ENCODE measurements around the gene CDKN2B-AS1. TPM values are rescaled to one million over a fixed set of nuclear protein-coding genes. Genes with fewer than 3 reads are reported as not detected.
A peak's percentile ranks its signal among the peaks of the same experiment; 100 is the strongest.

The CDKN2B-AS1 gene
- total and polyA plus RNA-seq, 2 of the 13 experiments (the other 11 are each of a cell fraction or from before 2014, with no cell fraction given) = 0.64 to 2.3 TPM

DNA sequence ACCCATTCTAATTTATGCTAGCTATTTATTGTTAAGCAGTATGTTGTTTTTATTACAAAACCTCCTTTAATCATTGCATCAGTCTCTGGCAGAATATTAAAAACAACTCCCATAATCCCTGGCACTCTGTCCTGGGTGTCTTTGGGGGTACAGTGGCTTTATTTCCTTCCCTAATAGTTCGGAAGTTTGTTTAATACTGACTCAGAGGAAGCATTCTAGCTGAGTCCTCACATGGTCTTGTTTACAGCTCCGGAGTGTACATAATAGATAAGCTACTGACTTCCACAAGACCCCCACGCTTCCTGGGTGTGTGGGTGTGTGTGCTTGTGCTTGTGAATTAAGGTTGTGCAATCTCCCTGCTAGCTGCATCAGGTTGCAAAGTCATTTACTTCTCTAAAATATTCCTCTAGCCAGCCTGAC, 164.3 kb downstream of the CDKN2B-AS1 start (continued):
- TF ChIP-seq PRDM15 (CRISPR knock-in tag; IDR thresholded peaks at IDR 0.05) (no peak), ZGPAT (CRISPR knock-in tag; IDR thresholded peaks at IDR 0.05) (peak; percentile 67), SMYD3 (CRISPR knock-in tag; IDR thresholded peaks at IDR 0.05) (no peak), ZNF276 (CRISPR knock-in tag; IDR thresholded peaks at IDR 0.05; ENCODE audit: low read depth) (no peak), GABPA (IDR thresholded peaks at IDR 0.05; ENCODE audit: low read depth, low read length) (no peak), GABPA (CRISPR knock-in tag; IDR thresholded peaks at IDR 0.05; ENCODE audit: low read depth) (peak; percentile 59; the same call in 1 of the 2 replicates), ZHX2 (IDR thresholded peaks at IDR 0.05; ENCODE audit: low read depth) (no peak), ZHX2 (CRISPR knock-in tag; IDR thresholded peaks at IDR 0.05; ENCODE audit: borderline replicate concordance) (no peak), BCLAF1 (IDR thresholded peaks at IDR 0.05) (no peak), ZNF761 (CRISPR knock-in tag; conservative IDR thresholded peaks at IDR 0.05) (no peak), ATAD3A (CRISPR knock-in tag; IDR thresholded peaks at IDR 0.05) (no peak), ZNF570 (CRISPR knock-in tag; IDR thresholded peaks at IDR 0.05; ENCODE audit: borderline replicate concordance) (no peak)

Measured in HepG2 (cell line).